HEK293 (cell line): ENCODE results near the gene ERN2.

Experiments used
- CTCF ChIA-PET: fragments of 350-600 bp; formaldehyde crosslinking; extraction: SDS; loops from one replicate; lab custom pipeline; 2021; ENCODE audit warnings: antibody characterized with exemption; lab: Yijun Ruan, JAX
- POLR2A ChIA-PET: fragments of 300-600 bp; formaldehyde crosslinking; extraction: SDS; loops from one replicate; lab custom pipeline; 2020; ENCODE audit warnings: antibody characterized with exemption, inconsistent platforms; lab: Yijun Ruan, JAX
- H3K27ac ChIP-seq: fragments of 200-500 bp; sonication (Bioruptor generic); 2 replicates; pipeline ENCODE4 v1.5.1; 2014; ENCODE audit warnings: low read depth, low read length, control low read depth, inconsistent platforms; ENCODE audit errors: extremely low read depth
- H3K36me3 ChIP-seq, 2 experiments: fragments of 200-500 bp in 1 of 2; sonication (Bioruptor generic) in 1 of 2; 1 replicate in 1 of 2; 2 replicates in 1 of 2; pipeline ENCODE4 v1.5.1; 2014 to 2017; ENCODE audit warnings: inconsistent platforms in 2 of 2, low read length in 2 of 2; ENCODE audit not compliant: control insufficient read depth in 2 of 2, insufficient read depth in 1 of 2
- H3K4me1 ChIP-seq: fragments of 200-500 bp; sonication (Bioruptor generic); 2 replicates; pipeline ENCODE4 v1.5.1; 2014; ENCODE audit warnings: mild to moderate bottlenecking, low read length, inconsistent platforms; ENCODE audit not compliant: control insufficient read depth, insufficient read depth
- H3K4me3 ChIP-seq: 2 replicates; pipeline ENCODE4 v1.5.1; 2011; ENCODE audit warnings: low read depth, mild to moderate bottlenecking, control low read depth, low read length, moderate library complexity
- H3K9me3 ChIP-seq: fragments of 200-500 bp; sonication (Bioruptor generic); 2 replicates; pipeline ENCODE4 v1.5.1; 2014; ENCODE audit warnings: low read depth, low read length, inconsistent platforms; ENCODE audit not compliant: control insufficient read depth, insufficient read depth
- EGR2 ChIP-seq: fragments of 450-650 bp; formaldehyde crosslinking; IDR thresholded peaks from 2 replicates; pipeline ENCODE4 v1.5.1; 2016; ENCODE audit warnings: low read depth, missing biosample characterization, missing genetic modification characterization
- IKZF3 ChIP-seq: fragments of 450-650 bp; IDR thresholded peaks from 2 replicates; pipeline ENCODE4 v1.5.0; 2018; ENCODE audit warnings: missing biosample characterization, mild to moderate bottlenecking, missing genetic modification characterization, moderate library complexity
- KLF8 ChIP-seq: fragments of 450-650 bp; formaldehyde crosslinking; IDR thresholded peaks from 2 replicates; pipeline ENCODE4 v1.5.1; 2016; ENCODE audit warnings: missing biosample characterization, missing genetic modification characterization
- TCF7L2 ChIP-seq: IDR thresholded peaks from 2 replicates; pipeline ENCODE4 v1.6.1; 2011; ENCODE audit warnings: low read depth, mild to moderate bottlenecking, inconsistent platforms, low read length, moderate library complexity, borderline replicate concordance
- ZBTB20 ChIP-seq: fragments of 450-650 bp; formaldehyde crosslinking; IDR thresholded peaks from 2 replicates; pipeline ENCODE4 v1.5.1; 2016; ENCODE audit warnings: missing biosample characterization, missing genetic modification characterization
- ZBTB8A ChIP-seq: fragments of 450-650 bp; formaldehyde crosslinking; IDR thresholded peaks from 2 replicates; pipeline ENCODE4 v1.5.1; 2016; ENCODE audit warnings: missing biosample characterization, missing genetic modification characterization
- ZFHX2 ChIP-seq: fragments of 450-650 bp; formaldehyde crosslinking; conservative IDR thresholded peaks from 2 replicates; pipeline ENCODE4 v1.5.1; 2016; ENCODE audit warnings: missing biosample characterization, missing genetic modification characterization
- ZFP69B ChIP-seq: fragments of 450-650 bp; formaldehyde crosslinking; IDR thresholded peaks from 2 replicates; pipeline ENCODE4 v1.5.1; 2016; ENCODE audit warnings: missing biosample characterization, missing genetic modification characterization
- ZNF23 ChIP-seq: fragments of 450-650 bp; formaldehyde crosslinking; IDR thresholded peaks from 2 replicates; pipeline ENCODE4 v1.5.1; 2016; ENCODE audit warnings: missing biosample characterization, missing genetic modification characterization, borderline replicate concordance
- ZNF24 ChIP-seq: fragments of 450-650 bp; formaldehyde crosslinking; IDR thresholded peaks from 2 replicates; pipeline ENCODE4 v1.5.1; 2016; ENCODE audit warnings: missing biosample characterization, missing genetic modification characterization
- ZNF354C ChIP-seq: fragments of 450-650 bp; formaldehyde crosslinking; IDR thresholded peaks from 2 replicates; pipeline ENCODE4 v1.5.1; 2016; ENCODE audit warnings: missing biosample characterization, missing genetic modification characterization, low read depth, borderline replicate concordance
- ZNF404 ChIP-seq: fragments of 450-650 bp; formaldehyde crosslinking; IDR thresholded peaks from 2 replicates; pipeline ENCODE4 v1.5.1; 2017; ENCODE audit warnings: missing biosample characterization, missing genetic modification characterization
- ZNF624 ChIP-seq: fragments of 450-650 bp; formaldehyde crosslinking; IDR thresholded peaks from 2 replicates; pipeline ENCODE4 v1.5.1; 2017; ENCODE audit warnings: missing biosample characterization, missing genetic modification characterization
- ZNF747 ChIP-seq: fragments of 450-650 bp; formaldehyde crosslinking; IDR thresholded peaks from 2 replicates; pipeline ENCODE4 v1.5.1; 2016; ENCODE audit warnings: missing biosample characterization, missing genetic modification characterization
- ZNF768 ChIP-seq: fragments of 450-650 bp; formaldehyde crosslinking; IDR thresholded peaks from 2 replicates; pipeline ENCODE4 v1.5.1; 2018; ENCODE audit warnings: missing biosample characterization, mild to moderate bottlenecking, missing genetic modification characterization
- ZNF830 ChIP-seq: fragments of 450-650 bp; IDR thresholded peaks from 2 replicates; pipeline ENCODE4 v1.5.0; 2018; ENCODE audit warnings: missing biosample characterization, missing genetic modification characterization, low read depth, mild to moderate bottlenecking, moderate library complexity
- TF ChIP-seq, protein P1 (sequence below): fragments of 450-650 bp; formaldehyde crosslinking; IDR thresholded peaks from 2 replicates; pipeline ENCODE4 v1.5.1; 2016; ENCODE audit warnings: missing biosample characterization, missing genetic modification characterization
- TF ChIP-seq, protein P2 (sequence below): fragments of 450-650 bp; IDR thresholded peaks from 2 replicates; pipeline ENCODE4 v1.5.1; 2018; ENCODE audit warnings: missing biosample characterization, mild to moderate bottlenecking, missing genetic modification characterization
- TF ChIP-seq, protein P3 (sequence below): fragments of 450-650 bp; formaldehyde crosslinking; IDR thresholded peaks from 2 replicates; pipeline ENCODE4 v1.5.1; 2016; ENCODE audit warnings: missing biosample characterization, missing genetic modification characterization
- TF ChIP-seq, protein P4 (sequence below): fragments of 450-650 bp; formaldehyde crosslinking; IDR thresholded peaks from 2 replicates; pipeline ENCODE4 v1.5.1; 2016; ENCODE audit warnings: missing biosample characterization, missing genetic modification characterization

The ERN2 gene

DNA sequence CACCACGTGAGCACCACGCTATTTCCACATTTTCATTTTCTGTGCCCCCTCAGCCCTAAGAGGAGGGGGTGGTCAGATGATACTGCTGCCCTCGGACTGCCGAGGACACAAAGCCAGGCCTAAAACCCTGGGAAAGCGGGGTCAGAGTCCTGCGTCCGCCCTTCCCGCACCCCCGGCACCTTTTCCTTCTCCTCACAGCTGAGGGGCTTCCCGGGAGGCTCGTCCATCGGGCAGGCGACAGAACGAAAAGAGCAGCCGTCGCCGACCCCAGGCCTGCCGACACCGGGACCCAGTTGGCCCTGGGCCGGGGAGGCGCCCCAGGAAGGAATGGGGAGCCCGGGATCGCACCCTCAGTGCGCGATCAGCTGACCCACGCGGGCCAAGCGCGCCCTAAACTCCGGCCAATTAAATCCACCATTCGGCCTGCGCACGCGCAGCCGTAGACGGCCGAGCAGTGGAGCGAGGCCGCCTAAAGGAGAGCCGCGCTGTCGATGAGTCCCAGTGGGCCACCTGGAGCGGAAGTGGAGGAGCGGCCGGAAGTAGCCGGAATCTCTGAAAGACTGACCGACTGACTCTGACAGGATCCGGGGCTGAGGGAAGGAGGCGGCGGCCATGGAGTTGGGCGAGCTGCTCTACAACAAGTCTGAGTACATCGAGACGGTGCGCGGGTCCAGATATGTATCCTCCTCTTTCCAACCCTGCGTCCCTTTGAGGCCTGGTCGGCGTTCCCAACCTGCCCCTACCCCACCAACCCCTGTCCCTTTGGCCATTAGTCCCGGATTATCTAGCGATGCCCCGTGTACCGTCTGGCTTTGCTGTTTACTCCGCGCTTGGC is 71.9 kb downstream of the ERN2 start, which contains the start of the genes DCTN5 and PALB2 (continued):
- TF ChIP-seq, protein P1, sequence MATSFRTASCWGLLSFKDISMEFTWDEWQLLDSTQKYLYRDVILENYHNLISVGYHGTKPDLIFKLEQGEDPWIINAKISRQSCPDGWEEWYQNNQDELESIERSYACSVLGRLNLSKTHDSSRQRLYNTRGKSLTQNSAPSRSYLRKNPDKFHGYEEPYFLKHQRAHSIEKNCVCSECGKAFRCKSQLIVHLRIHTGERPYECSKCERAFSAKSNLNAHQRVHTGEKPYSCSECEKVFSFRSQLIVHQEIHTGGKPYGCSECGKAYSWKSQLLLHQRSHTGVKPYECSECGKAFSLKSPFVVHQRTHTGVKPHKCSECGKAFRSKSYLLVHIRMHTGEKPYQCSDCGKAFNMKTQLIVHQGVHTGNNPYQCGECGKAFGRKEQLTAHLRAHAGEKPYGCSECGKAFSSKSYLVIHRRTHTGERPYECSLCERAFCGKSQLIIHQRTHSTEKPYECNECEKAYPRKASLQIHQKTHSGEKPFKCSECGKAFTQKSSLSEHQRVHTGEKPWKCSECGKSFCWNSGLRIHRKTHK (tag by site-specific recombination) = no peak
- TF ChIP-seq, protein P2, sequence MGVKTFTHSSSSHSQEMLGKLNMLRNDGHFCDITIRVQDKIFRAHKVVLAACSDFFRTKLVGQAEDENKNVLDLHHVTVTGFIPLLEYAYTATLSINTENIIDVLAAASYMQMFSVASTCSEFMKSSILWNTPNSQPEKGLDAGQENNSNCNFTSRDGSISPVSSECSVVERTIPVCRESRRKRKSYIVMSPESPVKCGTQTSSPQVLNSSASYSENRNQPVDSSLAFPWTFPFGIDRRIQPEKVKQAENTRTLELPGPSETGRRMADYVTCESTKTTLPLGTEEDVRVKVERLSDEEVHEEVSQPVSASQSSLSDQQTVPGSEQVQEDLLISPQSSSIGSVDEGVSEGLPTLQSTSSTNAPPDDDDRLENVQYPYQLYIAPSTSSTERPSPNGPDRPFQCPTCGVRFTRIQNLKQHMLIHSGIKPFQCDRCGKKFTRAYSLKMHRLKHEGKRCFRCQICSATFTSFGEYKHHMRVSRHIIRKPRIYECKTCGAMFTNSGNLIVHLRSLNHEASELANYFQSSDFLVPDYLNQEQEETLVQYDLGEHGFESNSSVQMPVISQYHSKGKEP (tag by site-specific recombination) = no peak
- TF ChIP-seq ZNF747 (tag by site-specific recombination) (no peak), ZNF24 (peak; percentile 67; the same call in 1 of the 2 replicates), ZNF624 (tag by site-specific recombination) (no peak), ZNF23 (tag by site-specific recombination) (no peak), IKZF3 (tag by site-specific recombination) (no peak), ZNF830 (tag by site-specific recombination) (no peak), ZNF354C (tag by site-specific recombination) (no peak), ZFP69B (tag by site-specific recombination) (no peak; the same call in 1 of the 2 replicates), ZBTB20 (tag by site-specific recombination) (peak; percentile 85), TCF7L2 (no peak), ZNF404 (tag by site-specific recombination) (no peak), ZNF768 (tag by site-specific recombination) (no peak), KLF8 (peak; percentile 44; the same call in 1 of the 2 replicates)
- TF ChIP-seq, protein P3, sequence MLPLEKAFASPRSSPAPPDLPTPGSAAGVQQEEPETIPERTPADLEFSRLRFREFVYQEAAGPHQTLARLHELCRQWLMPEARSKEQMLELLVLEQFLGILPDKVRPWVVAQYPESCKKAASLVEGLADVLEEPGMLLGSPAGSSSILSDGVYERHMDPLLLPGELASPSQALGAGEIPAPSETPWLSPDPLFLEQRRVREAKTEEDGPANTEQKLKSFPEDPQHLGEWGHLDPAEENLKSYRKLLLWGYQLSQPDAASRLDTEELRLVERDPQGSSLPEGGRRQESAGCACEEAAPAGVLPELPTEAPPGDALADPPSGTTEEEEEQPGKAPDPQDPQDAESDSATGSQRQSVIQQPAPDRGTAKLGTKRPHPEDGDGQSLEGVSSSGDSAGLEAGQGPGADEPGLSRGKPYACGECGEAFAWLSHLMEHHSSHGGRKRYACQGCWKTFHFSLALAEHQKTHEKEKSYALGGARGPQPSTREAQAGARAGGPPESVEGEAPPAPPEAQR (tag by site-specific recombination) = no peak

DNA sequence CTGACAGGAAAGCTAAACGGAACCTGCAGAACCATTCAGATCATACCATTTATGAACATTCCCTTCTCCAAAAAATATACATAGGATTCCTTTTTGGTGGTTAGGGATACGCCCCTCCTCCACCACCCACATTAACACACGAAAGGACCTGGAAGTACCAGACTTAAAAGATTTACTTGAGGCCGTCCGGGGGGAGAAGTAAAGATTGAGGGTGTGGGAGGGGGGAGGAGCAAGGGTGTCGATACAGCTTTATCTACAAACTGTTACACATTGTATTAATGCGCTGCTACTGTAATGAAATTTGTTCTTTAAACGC is 72.4 kb downstream of the ERN2 start:
- no peaks in the 10 kb centered on the region for H3K9me3 ChIP-seq
- ChIA-PET POLR2A (interaction anchor here (1.2 to 1.3 kb wide), 4 partner anchors 10 to 83 kb away, joined by 3 to 5 read pairs (median 4); partner anchors contain the start of genes EARS2, NDUFAB1, PLK1 and UBFD1), CTCF (no interaction called here)
- 0 out of 2 replicates have a peak, but pooled peaks cover 2% of the 10 kb centered on the region for H3K4me1 ChIP-seq
- peak overlapping the region; percentile 68; the same call in 1 of the 2 replicates for H3K27ac ChIP-seq
- H3K4me3 ChIP-seq = peak overlapping the region; percentile 96
- peaks cover 40 to 49% of the 10 kb centered on the region in 2 experiments for H3K36me3 ChIP-seq
- TF ChIP-seq, protein P4, sequence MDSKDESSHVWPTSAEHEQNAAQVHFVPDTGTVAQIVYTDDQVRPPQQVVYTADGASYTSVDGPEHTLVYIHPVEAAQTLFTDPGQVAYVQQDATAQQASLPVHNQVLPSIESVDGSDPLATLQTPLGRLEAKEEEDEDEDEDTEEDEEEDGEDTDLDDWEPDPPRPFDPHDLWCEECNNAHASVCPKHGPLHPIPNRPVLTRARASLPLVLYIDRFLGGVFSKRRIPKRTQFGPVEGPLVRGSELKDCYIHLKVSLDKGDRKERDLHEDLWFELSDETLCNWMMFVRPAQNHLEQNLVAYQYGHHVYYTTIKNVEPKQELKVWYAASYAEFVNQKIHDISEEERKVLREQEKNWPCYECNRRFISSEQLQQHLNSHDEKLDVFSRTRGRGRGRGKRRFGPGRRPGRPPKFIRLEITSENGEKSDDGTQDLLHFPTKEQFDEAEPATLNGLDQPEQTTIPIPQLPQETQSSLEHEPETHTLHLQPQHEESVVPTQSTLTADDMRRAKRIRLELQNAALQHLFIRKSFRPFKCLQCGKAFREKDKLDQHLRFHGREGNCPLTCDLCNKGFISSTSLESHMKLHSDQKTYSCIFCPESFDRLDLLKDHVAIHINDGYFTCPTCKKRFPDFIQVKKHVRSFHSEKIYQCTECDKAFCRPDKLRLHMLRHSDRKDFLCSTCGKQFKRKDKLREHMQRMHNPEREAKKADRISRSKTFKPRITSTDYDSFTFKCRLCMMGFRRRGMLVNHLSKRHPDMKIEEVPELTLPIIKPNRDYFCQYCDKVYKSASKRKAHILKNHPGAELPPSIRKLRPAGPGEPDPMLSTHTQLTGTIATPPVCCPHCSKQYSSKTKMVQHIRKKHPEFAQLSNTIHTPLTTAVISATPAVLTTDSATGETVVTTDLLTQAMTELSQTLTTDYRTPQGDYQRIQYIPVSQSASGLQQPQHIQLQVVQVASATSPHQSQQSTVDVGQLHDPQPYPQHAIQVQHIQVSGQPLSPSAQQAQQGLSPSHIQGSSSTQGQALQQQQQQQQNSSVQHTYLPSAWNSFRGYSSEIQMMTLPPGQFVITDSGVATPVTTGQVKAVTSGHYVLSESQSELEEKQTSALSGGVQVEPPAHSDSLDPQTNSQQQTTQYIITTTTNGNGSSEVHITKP = peak; percentile 2; the same call in 1 of the 2 replicates
- TF ChIP-seq EGR2 (tag by site-specific recombination) (peak; percentile 30; the same call in 1 of the 2 replicates), ZBTB8A (tag by site-specific recombination) (no peak), ZFHX2 (tag by site-specific recombination) (peak; percentile 36; the same call in 1 of the 2 replicates)
